CD14-positive monocyte (primary cell): ENCODE data around the gene GMFB. TPM values are rescaled to one million over a fixed set of nuclear protein-coding genes. Genes with fewer than 3 reads are reported as not detected.

ENCODE experiments used
- DNase-seq, 3 donors: peaks; one replicate each; pipeline ENCODE4 v3.0.0-alpha.2; 2011 to 2022
- H2AFZ ChIP-seq: 2 replicates; pipeline ENCODE4 v1.6.0; 2012; ENCODE audit warnings: mild to moderate bottlenecking, low read depth, low read length, inconsistent platforms; ENCODE audit not compliant: insufficient read depth, poor library complexity, severe bottlenecking
- H3K27ac ChIP-seq, 2 donors: 1 replicate in 1 of 2; 2 replicates in 1 of 2; pipeline ENCODE4 v1.5.1; 2012 to 2013; ENCODE audit warnings: low read length in 2 of 2, control low read depth in 1 of 2, inconsistent platforms in 1 of 2, low read depth in 1 of 2, mild to moderate bottlenecking in 1 of 2
- H3K27me3 ChIP-seq, 2 donors: one replicate each; pipeline versions ENCODE4 v1.6.0 to v1.6.1; 2011 to 2013; ENCODE audit warnings: low read length in 2 of 2; ENCODE audit not compliant: control insufficient read depth in 2 of 2, insufficient read depth in 2 of 2
- H3K36me3 ChIP-seq, 2 donors: replicated peaks in 1 of 2; 1 replicate in 1 of 2; 2 replicates in 1 of 2; pipeline versions ENCODE4 v1.5.1 to v1.6.1; 2012 to 2013; ENCODE audit warnings: low read length in 2 of 2, control low read depth in 1 of 2, inconsistent platforms in 1 of 2, mild to moderate bottlenecking in 1 of 2; ENCODE audit not compliant: insufficient read depth in 2 of 2, control insufficient read depth in 1 of 2
- H3K4me1 ChIP-seq, 2 donors: 1 replicate in 1 of 2; 2 replicates in 1 of 2; pipeline versions ENCODE4 v1.5.1 to v1.6.1; 2012 to 2013; ENCODE audit warnings: low read length in 2 of 2, control low read depth in 1 of 2, inconsistent platforms in 1 of 2, mild to moderate bottlenecking in 1 of 2, moderate library complexity in 1 of 2; ENCODE audit not compliant: insufficient read depth in 2 of 2, control insufficient read depth in 1 of 2
- H3K4me2 ChIP-seq: replicated peaks from 2 replicates; pipeline ENCODE3; 2012; ENCODE audit warnings: low read length, moderate library complexity, mild to moderate bottlenecking; ENCODE audit not compliant: poor library complexity, severe bottlenecking; ENCODE audit errors: extremely low read depth
- H3K4me3 ChIP-seq, 3 experiments: fragments of 200-600 bp in 1 of 3; sonication (generic) in 1 of 3; replicated peaks in 1 of 3; 1 replicate in 2 of 3; 2 replicates in 1 of 3; pipeline ENCODE4 v1.5.1; 2011 to 2013; ENCODE audit warnings: low read length in 3 of 3, mild to moderate bottlenecking in 3 of 3, control low read depth in 2 of 3, low read depth in 2 of 3, inconsistent platforms in 1 of 3, moderate library complexity in 1 of 3
- H3K79me2 ChIP-seq: 2 replicates; pipeline ENCODE4 v1.6.0; 2012; ENCODE audit warnings: mild to moderate bottlenecking, control low read depth, inconsistent platforms, low read length, moderate library complexity; ENCODE audit not compliant: insufficient read depth
- H3K9ac ChIP-seq: 2 replicates; pipeline ENCODE4 v1.6.0; 2017; ENCODE audit warnings: low read length, mild to moderate bottlenecking; ENCODE audit not compliant: insufficient read depth, poor library complexity, severe bottlenecking
- H3K9me3 ChIP-seq, 2 donors: replicated peaks in 1 of 2; 1 replicate in 1 of 2; 2 replicates in 1 of 2; pipeline versions ENCODE4 v1.5.1 to v1.6.1; 2012 to 2013; ENCODE audit warnings: low read length in 2 of 2, control low read depth in 1 of 2; ENCODE audit not compliant: control insufficient read depth in 1 of 2, insufficient read depth in 1 of 2
- H4K20me1 ChIP-seq: 2 replicates; pipeline ENCODE4 v1.6.0; 2012; ENCODE audit warnings: mild to moderate bottlenecking, low read length, control low read depth, moderate library complexity; ENCODE audit not compliant: insufficient read depth
- H3K27ac Mint-ChIP-seq, 7 donors: one replicate each; pipeline ENCODE4 v1.8.0; 2020; ENCODE audit warnings: mild to moderate bottlenecking in 7 of 7, mixed read lengths in 7 of 7, moderate library complexity in 6 of 7, inconsistent platforms in 2 of 7
- H3K27me3 Mint-ChIP-seq, 3 donors: one replicate each; pipeline ENCODE4 v1.8.0; 2021 to 2022; ENCODE audit warnings: low read depth in 3 of 3, mild to moderate bottlenecking in 3 of 3, mixed read lengths in 3 of 3, moderate library complexity in 3 of 3, inconsistent platforms in 1 of 3
- H3K36me3 Mint-ChIP-seq, 2 donors: one replicate each; pipeline ENCODE4 v1.8.0; 2020; ENCODE audit warnings: mixed read lengths in 2 of 2, inconsistent platforms in 1 of 2, mild to moderate bottlenecking in 1 of 2
- H3K4me1 Mint-ChIP-seq: one replicate; pipeline ENCODE4 v1.8.0; 2020; ENCODE audit warnings: mild to moderate bottlenecking, mixed read lengths
- H3K4me3 Mint-ChIP-seq, 2 donors: one replicate each; pipeline ENCODE4 v1.8.0; 2020; ENCODE audit warnings: mild to moderate bottlenecking in 2 of 2, mixed read lengths in 2 of 2, moderate library complexity in 1 of 2
- H3K9me3 Mint-ChIP-seq, 7 donors: one replicate each; pipeline ENCODE4 v1.8.0; 2020 to 2022; ENCODE audit warnings: mixed read lengths in 7 of 7, mild to moderate bottlenecking in 6 of 7, moderate library complexity in 6 of 7, inconsistent platforms in 2 of 7
- CTCF ChIP-seq: fragments of 200-600 bp; IDR thresholded peaks from one replicate; pipeline ENCODE4 v1.8.0; 2022; ENCODE audit warnings: antibody characterized with exemption, mild to moderate bottlenecking
- WGBS: methylation state at CpG from one replicate; pipeline ENCODE4 v1.1.5; 2013; ENCODE audit warnings: missing lambda C conversion rate; ENCODE audit not compliant: insufficient coverage; 5-methylcytosine and 5-hydroxymethylcytosine counted together
- intact Hi-C, 2 donors: fragments of 100-400 bp; cut with micrococcal nuclease; formaldehyde crosslinking; loops; one replicate each; pipeline versions ENCODE4 v1.15.0 to v1.15.1; 2023
- polyA plus RNA-seq, 3 donors: library from polyadenylated mRNA; depleted of rRNA in 1 of 3; unstranded in 2 of 3; stranded (reverse) in 1 of 3; fragments of 300-500 nt in 2 of 3; fragments of >200 nt in 1 of 3; fragmentation: Illumina TruSeq in 2 of 3; gene quantifications; 1 replicate in 2 of 3; 2 replicates in 1 of 3; pipeline ENCODE4 v1.2.3, GENCODE V29; 2012 to 2021

GMFB gene
- polyA plus RNA-seq, 3 donors: 10.8 to 41.1 (median 26.1) TPM

- Histone ChIP-seq H3K4me2 (no peak overlapping the region), H3K27ac (no peak overlapping the region), H3K9ac (no peak overlapping the region), H3K36me3 (peaks cover 0 to 2% of the 10 kb centered on the region in 2 donors), H4K20me1 (no peaks in the 10 kb centered on the region), H3K79me2 (no peaks in the 10 kb centered on the region), H3K4me3 (no peak overlapping the region), H2AFZ (no peak overlapping the region), H3K4me1 (peaks cover 0 to 10% of the 10 kb centered on the region in 2 donors), H3K9me3 (peaks cover 3 to 11% of the 10 kb centered on the region in 2 donors), H3K27me3 (no peaks in the 10 kb centered on the region)
- no CpG with 5 or more reads among the region's 4 CpGs for WGBS
- Mint-ChIP-seq H3K27me3 (peaks cover 2 to 4% (median 4%) of the 10 kb centered on the region in 3 donors), H3K9me3 (peaks cover 9 to 16% (median 11%) of the 10 kb centered on the region in 7 donors), H3K36me3 (peaks cover 3 to 7% of the 10 kb centered on the region in 2 donors), H3K27ac (no peak overlapping the region), H3K4me3 (no peak overlapping the region), H3K4me1 (peaks cover 13% of the 10 kb centered on the region)
- intact Hi-C loops: no loop called here
- TF ChIP-seq CTCF: no peak
- DNase-seq: no peak
Observed at GRCh38 chr14:54465654-54466053, 23.1 kb downstream of the GMFB start.

GRCh38 chr14:54462048-54462447, 26.7 kb downstream of the GMFB start:
- peak in 2 of 3 donors; percentile 12 to 25 for DNase-seq
- peak overlapping the region in 1 of 7 donors; percentile 52 for H3K27ac Mint-ChIP-seq
- H3K9me3 Mint-ChIP-seq: peaks cover 8 to 22% (median 16%) of the 10 kb centered on the region in 7 donors
- peaks cover 18% of the 10 kb centered on the region for H3K4me1 Mint-ChIP-seq
- Histone ChIP-seq H3K4me3 (no peak overlapping the region), H3K27me3 (no peaks in the 10 kb centered on the region), H3K4me1 (peaks cover 0 to 10% of the 10 kb centered on the region in 2 donors), H3K4me2 (no peak overlapping the region), H3K79me2 (no peaks in the 10 kb centered on the region), H2AFZ (no peak overlapping the region), H4K20me1 (no peaks in the 10 kb centered on the region), H3K36me3 (no peaks in the 10 kb centered on the region), H3K9me3 (peaks cover 8 to 19% of the 10 kb centered on the region in 2 donors), H3K27ac (no peak overlapping the region), H3K9ac (no peak overlapping the region)
- peaks cover 0 to 9% of the 10 kb centered on the region in 2 donors for H3K36me3 Mint-ChIP-seq
- intact Hi-C loops: no loop called here
- peaks cover 4 to 6% (median 6%) of the 10 kb centered on the region in 3 donors for H3K27me3 Mint-ChIP-seq
- no peak overlapping the region for H3K4me3 Mint-ChIP-seq
- no peak for TF ChIP-seq CTCF
- WGBS: no CpG with 5 or more reads among the region's 5 CpGs
